ENCODE results near the gene ADGRF5.

The ADGRF5 gene

DNA sequence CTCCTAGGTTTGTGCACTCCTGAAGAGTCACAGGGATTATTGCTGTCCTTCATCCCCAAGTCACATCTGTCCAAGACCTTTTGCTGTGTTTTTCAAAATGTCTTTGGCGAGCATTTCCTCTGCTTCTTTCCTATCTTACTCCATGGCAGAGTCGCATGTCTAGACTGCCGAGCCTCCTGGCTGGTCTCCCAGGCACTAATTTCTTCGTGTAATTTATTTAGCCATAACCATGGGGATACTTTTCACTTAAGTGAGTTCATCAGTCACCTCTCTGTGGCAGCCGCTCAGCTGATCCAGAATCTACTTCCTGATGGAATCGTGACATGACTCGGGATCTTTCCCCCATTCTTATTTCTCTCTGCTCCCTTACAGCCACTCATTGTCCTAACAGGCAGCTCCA, 25.8 kb downstream of the ADGRF5 start:
- DNase-seq (ENCODE audit: extremely low read depth, low read depth) = no peak
- no peak for TF ChIP-seq CTCF (IDR thresholded peaks at IDR 0.05; ENCODE audit: low read depth, low read length)

DNA sequence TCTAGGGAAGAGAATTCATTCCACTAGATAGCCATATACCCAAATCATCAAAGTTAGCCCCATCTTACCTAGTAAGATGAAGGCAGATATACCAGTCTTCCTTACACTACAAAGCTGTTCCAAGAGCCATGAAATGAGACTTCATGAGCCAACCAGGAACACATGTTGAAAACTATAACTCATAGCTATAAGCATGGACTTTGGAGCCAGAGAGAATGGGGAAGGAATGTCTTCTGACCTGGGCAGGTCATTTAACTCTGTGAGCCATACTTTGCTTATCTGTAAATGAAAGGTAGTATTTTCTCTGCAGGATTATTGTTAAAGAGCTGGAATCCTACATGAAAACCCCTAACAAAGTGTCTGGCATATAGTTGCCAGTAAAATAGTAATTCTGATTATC, 27.3 kb downstream of the ADGRF5 start:
- no peak for DNase-seq (ENCODE audit: extremely low read depth, low read depth)
- no peak for TF ChIP-seq CTCF (IDR thresholded peaks at IDR 0.05; ENCODE audit: low read depth, low read length)

- TF ChIP-seq CTCF (IDR thresholded peaks at IDR 0.05; ENCODE audit: low read depth, low read length) = no peak
- no peak for DNase-seq (ENCODE audit: extremely low read depth, low read depth)
Observed at GRCh38 chr6:46893648-46894047, 28.1 kb downstream of the ADGRF5 start.

GRCh38 chr6:46891252-46891795, 30.4 kb downstream of the ADGRF5 start:
- DNase-seq (ENCODE audit: extremely low read depth, low read depth) = no peak
- TF ChIP-seq CTCF (IDR thresholded peaks at IDR 0.05; ENCODE audit: low read depth, low read length) = no peak

GRCh38 chr6:46888578-46888977, 33.2 kb downstream of the ADGRF5 start:
- DNase-seq (ENCODE audit: extremely low read depth, low read depth) = no peak
- TF ChIP-seq CTCF (IDR thresholded peaks at IDR 0.05; ENCODE audit: low read depth, low read length) = no peak

- no peak for TF ChIP-seq CTCF (IDR thresholded peaks at IDR 0.05; ENCODE audit: low read depth, low read length)
- no peak for DNase-seq (ENCODE audit: extremely low read depth, low read depth)
Observed at GRCh38 chr6:46888031-46888430, 33.7 kb downstream of the ADGRF5 start.

GRCh38 chr6:46882645-46883044, 39.1 kb downstream of the ADGRF5 start:
- DNase-seq (ENCODE audit: extremely low read depth, low read depth) = no peak
- TF ChIP-seq CTCF (IDR thresholded peaks at IDR 0.05; ENCODE audit: low read depth, low read length) = no peak
